NOMO-1 (cell line): Measurements from ENCODE around the gene LPA.

ENCODE experiments used
- DNase-seq, 2 experiments: peaks; one replicate each; lab custom pipeline; 2025; ENCODE audit not compliant: unreplicated experiment in 2 of 2; lab: John Stamatoyannopoulos, UW

Gene LPA

GRCh38 chr6:160519133-160519532 lies 144.9 kb downstream of the LPA start:
- no peak for DNase-seq

- DNase-seq = no peak
Measured at GRCh38 chr6:160513836-160514235, 150.2 kb downstream of the LPA start.

- no peak for DNase-seq
Measured at GRCh38 chr6:160510976-160511617, 153.0 kb downstream of the LPA start.

- no peak for DNase-seq
Measured at GRCh38 chr6:160510199-160510598, 153.9 kb downstream of the LPA start.

GRCh38 chr6:160509610-160510009 lies 154.5 kb downstream of the LPA start:
- DNase-seq = no peak

- DNase-seq = no peak
Measured at GRCh38 chr6:160508599-160508998, 155.5 kb downstream of the LPA start.

DNA sequence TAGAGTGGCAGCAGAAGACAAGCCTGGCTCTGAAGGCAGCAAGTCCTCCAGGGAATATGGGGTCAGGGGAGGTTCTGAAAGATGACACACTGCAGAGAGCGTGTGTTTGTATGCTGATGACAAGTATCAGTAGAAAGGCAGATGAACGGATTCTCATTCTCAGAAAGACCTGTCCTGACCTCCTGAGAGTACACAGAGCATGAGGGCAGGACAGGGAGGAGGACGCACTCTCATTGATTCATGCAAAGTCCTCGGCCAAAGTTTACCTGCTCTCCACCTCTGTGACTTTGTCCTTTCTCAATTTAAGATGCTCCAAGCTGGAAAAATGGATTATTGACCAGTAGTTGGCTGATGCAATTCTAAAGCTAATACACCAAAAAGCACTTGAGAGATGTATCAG lies 156.7 kb downstream of the LPA start:
- DNase-seq = no peak

GRCh38 chr6:160505970-160506369 lies 158.1 kb downstream of the LPA start:
- DNase-seq = no peak

GRCh38 chr6:160500639-160501038 lies 163.4 kb downstream of the LPA start:
- no peak for DNase-seq

DNA sequence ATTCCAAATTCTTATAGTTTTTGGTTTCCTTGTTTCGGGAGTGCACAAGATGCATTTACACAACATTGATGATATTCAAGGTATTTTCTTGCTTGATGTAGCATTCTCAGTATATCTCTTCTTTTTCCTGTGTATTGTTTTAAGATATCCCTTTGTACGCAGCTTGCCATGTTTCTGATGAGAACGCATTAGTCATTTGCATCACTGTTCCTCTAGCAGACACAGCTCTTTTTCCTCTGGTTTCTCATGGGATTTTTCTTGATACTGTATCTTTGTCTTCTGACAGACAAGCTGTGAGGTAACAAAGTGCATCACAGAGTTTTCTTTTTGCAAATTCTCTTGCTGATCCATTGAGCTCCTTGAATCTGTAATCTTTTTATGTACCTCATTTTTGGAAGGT lies 169.5 kb downstream of the LPA start:
- no peak for DNase-seq

- no peak for DNase-seq
Measured at GRCh38 chr6:160489091-160489490, 175.0 kb downstream of the LPA start.

- DNase-seq = no peak
Measured at GRCh38 chr6:160487116-160487515, 177.0 kb downstream of the LPA start.
